GM19025 (cell line): ENCODE data around the gene FADS2.

Source experiments
- ATAC-seq: cut with Tn5 transposase; IDR thresholded peaks from one replicate; pipeline ENCODE4 v1.9.1; 2021; ENCODE audit warnings: mild to moderate bottlenecking, low read depth, moderate library complexity; ENCODE audit not compliant: unreplicated experiment

The FADS2 gene

DNA sequence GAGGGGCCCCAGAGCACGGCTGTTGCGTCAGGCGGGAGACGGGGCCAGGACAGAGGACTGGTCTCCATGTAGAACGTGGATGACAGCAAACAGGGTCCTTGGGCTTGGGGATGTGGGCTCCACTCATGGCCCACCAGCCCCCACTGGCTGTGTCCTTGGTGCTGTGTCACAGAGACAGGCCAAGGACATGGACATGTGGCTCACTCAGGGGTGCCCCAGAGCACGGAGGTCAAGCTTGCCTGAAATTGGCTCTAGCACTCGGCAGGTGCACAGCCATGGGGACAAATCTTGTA is 14.4 kb downstream of the FADS2 start:
- no peak for ATAC-seq

DNA sequence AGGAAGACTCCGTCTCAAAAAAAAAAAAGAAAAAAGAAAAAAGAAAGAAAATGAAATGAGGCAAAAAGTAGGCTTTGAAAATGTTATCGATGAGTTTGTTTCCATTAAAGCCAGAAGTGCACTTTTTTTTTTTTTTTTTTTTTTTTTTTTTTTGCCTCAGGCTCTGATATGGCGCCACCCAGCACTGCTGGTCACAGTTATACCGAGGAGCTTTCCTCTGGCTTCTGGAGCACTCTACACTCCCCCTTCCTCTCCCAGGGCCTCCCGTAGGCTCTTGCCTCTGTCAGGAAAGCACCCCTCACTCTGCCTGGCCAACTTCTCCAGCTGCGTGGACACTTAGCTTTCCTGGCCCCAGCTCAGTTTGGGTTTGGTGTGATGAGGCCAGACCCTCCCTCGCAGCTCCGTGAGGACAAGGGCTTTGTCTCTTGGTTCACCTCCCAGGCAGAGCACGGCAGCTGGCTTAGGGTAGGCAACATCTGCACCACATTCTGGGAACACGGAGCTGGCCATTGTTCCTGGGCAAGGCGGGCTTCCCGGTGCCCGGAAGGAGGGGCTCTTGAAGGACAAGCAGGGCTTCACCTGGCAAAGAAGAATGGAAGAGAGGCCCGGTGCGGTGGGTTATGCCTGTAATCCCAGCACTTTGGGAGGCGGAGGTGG is 16.9 kb downstream of the FADS2 start:
- ATAC-seq: no peak

- no peak for ATAC-seq
These were observed 18.4 kb downstream of the FADS2 start for GRCh38 chr11:61846362-61847020.

DNA sequence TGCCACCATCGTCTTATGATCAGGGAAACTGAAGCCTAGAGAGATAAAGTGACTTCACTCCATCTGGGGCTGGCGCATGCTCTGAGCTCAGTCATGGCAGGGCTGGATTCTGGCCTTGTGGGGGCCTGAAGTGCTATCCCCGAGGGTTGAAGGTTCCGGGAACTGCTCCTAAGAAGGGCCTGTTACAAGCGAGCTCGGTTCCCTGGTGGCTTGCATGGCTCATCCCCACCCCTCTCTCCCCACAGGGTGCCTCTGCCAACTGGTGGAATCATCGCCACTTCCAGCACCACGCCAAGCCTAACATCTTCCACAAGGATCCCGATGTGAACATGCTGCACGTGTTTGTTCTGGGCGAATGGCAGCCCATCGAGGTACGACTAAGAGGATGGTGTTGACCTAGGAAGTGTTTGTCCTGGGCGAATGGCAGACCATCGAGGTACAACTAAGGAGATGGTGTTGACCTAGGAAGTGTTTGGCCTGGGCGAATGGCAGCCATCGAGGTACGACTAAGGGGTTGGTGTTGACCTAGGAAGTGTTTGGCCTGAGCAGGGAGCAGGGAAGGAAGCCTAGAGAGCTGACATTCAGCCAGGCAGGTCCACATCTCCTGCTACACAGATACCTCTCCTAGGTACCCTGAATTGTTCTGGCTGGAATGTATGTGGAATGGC is 19.9 kb downstream of the FADS2 start:
- no peak for ATAC-seq

DNA sequence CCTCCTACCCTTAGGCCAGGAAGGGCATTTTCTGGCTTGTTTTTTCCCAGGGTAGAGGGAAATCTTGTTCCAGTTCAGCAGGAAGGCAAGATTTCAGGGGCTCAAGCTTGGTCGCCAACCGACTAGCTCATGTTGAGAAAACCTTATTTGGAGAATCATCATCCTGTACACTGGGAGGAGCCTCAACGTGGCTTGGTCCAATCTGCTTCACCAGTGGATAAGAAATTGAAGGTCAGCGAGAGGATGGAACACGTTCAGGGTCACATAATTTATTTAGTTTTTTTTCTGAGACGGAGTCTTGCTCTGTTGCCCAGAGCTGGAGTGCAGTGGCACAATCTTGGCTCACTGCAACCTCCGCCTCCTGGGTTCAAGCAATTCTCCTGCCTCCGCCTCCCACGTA is 20.5 kb downstream of the FADS2 start:
- no peak for ATAC-seq

GRCh38 chr11:61850687-61851086 is 22.6 kb downstream of the FADS2 start:
- ATAC-seq: no peak

DNA sequence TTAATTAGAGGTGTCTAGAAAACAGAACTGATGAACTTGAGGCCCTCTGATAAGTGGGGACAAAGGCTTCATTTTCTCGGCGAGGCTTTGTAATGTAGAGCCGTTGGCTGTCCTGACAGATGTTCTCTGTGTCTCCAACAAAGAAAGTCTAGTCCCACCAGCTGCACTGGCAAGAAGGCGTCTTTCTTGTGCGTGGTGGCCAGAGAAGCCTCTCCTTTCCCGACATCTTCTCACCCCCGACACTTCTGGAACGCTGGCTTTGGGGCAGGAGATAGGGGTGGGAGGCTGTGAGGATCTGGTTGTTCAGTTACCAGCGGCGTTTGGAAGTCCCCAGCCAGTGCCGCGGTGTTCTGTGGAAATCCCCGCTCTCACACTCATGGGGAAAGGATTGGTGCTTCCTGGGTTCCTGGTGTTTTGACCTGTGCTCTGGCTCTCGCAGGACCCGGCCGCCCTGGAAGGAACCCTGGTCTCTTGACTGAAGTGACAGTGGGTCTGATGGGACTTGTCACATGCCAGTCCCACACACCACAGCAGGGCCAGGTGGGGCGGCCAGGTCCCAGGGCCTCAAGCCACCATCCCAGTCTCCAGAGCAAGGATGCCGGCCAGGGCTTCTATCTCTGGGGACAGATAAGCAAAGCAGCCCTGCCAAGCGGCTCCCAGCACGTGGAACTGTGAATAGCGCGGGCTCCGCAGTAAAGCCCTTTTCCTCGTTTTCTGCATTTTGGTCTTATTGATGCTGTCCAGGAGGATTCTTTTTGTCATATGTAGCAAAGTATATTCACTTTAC is 23.2 kb downstream of the FADS2 start:
- no peak for ATAC-seq

DNA sequence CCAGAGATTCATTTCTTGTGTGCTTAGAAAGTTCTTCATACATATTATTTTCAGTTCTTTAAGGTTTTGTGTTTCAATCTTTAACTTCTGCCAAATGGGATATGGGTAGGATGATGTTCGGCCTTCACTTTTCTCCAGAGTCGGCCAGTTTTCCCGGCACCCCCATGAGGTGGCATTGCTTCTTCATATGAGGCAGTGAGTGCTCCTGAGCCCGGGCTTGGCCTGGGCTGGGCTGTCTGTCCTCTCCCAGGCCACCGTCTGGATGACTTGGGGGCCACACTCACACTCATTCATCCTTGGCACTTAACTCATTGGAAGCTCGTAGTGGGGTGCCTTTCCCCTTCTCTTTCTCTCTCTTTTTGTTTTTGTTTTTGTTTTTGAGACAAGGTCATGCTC is 23.8 kb downstream of the FADS2 start:
- no peak for ATAC-seq

- no peak for ATAC-seq
These were observed 25.6 kb downstream of the FADS2 start for GRCh38 chr11:61853698-61854169.

- ATAC-seq: no peak
These were observed 26.3 kb downstream of the FADS2 start for GRCh38 chr11:61854206-61854895.

- ATAC-seq: no peak
These were observed 27.0 kb downstream of the FADS2 start for GRCh38 chr11:61854966-61855714.

DNA sequence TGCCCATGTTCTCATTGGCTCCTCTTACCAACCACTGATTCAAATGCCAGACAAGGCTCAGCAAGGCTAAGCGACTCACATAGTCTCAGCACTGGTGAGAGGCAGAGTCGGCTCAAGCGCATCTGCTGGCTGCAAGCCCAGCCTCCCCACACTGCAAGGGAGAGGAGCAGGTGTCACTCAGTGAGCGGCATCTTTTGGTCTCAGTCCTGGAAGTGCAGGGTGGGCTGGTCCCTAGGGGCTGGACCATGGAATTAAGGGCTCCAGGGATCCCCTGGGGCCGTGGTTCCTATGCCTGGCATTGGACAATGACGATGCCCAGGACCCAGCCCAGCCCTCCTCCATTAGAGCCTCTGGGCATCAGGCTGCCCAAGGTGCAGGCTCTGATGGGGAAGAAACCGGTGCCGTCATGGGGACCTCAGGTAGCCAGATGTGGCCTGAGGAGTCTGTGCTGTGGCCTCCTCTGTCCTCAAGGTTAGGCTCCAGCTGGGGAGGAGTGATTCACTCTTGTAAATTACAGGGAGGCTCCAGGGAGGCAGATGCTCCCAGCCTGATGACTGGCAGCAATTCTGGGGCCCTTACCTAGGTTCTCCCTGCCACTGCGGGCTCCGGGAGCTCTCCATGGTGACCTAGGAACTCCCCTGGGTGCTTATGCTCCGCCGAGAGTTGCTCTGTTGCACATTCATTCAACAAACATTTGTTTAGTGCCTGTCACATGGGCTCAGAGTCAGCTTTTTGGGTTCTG is 28.0 kb downstream of the FADS2 start:
- no peak for ATAC-seq

GRCh38 chr11:61860054-61860903 is 32.2 kb downstream of the FADS2 start:
- no peak for ATAC-seq

- ATAC-seq: no peak
These were observed 33.5 kb downstream of the FADS2 start for GRCh38 chr11:61861634-61862033.

DNA sequence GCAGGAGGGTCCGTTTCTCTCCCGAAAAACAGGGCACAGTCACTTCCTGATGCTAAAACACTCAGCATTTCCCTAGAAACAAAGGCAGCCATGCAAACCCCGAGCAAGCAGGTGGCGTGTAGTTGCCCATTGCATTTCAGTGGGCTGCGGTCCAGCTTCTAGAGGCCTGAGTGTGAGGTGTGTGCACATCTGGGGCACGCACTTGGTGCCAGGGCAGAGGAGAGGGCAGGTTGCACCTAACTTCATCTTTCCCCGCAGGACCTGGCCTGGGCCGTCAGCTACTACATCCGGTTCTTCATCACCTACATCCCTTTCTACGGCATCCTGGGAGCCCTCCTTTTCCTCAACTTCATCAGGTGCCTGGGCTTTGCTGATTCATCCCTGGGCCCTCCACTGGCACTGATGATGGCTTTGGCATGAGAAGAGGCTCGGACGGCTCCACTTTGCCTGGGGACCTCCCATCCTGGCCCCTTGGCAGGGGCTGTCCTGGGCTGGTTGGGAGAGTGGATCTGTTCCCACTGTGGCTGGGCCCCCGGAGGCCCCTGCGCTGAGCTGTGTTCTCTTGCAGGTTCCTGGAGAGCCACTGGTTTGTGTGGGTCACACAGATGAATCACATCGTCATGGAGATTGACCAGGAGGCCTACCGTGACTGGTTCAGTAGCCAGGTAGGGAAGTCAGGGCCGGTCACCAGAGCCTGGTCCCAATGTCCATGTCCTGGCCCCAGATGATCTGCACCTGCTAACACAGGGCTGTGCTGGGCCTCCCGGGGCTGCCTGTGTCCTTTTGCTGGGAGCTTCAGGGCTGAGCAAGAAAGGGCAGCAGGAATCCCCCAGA is 34.8 kb downstream of the FADS2 start:
- ATAC-seq: no peak

DNA sequence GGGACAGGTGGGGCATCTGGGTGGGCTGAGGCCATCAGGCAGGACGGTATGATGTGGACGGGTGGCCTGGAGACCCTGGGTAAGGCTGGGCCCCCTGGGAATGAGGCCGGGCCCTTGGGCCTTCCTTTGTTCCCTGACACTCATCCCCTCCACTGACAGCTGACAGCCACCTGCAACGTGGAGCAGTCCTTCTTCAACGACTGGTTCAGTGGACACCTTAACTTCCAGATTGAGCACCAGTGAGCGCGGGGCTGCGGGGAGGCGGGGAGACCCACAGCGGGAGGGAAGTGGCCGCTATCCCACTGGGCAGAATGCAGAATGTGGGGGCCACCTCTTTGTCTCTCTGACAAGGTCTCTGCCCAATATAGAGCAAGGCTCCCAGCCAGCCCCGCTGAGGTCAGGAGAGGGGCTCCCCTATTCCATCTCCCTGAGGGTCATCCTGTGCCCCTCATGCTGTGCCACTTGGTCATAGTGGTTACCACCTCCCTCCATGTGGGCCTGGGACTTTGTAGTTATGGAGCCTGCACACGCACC is 35.5 kb downstream of the FADS2 start:
- ATAC-seq: no peak
